Activated CD4-positive, alpha-beta T cell treated with anti-CD3 and anti-CD28 coated beads, Interleukin-2, Interleukin-6, amounts not matched to agents 100 ng/mL and 50 ng/mL, durations not matched to agents 16 hours and 8 hours (primary cell): ENCODE results near the gene ULBP2.
"Not testable (repeated sequence)": the region's sequence is repeated elsewhere in the genome, so short reads cannot be mapped to it uniquely, and the experiment has no call there.

ENCODE experiments used
- DNase-seq: peaks from one replicate; pipeline ENCODE4 v3.0.0-alpha.2; 2020

Gene ULBP2, protein sequence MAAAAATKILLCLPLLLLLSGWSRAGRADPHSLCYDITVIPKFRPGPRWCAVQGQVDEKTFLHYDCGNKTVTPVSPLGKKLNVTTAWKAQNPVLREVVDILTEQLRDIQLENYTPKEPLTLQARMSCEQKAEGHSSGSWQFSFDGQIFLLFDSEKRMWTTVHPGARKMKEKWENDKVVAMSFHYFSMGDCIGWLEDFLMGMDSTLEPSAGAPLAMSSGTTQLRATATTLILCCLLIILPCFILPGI

DNA sequence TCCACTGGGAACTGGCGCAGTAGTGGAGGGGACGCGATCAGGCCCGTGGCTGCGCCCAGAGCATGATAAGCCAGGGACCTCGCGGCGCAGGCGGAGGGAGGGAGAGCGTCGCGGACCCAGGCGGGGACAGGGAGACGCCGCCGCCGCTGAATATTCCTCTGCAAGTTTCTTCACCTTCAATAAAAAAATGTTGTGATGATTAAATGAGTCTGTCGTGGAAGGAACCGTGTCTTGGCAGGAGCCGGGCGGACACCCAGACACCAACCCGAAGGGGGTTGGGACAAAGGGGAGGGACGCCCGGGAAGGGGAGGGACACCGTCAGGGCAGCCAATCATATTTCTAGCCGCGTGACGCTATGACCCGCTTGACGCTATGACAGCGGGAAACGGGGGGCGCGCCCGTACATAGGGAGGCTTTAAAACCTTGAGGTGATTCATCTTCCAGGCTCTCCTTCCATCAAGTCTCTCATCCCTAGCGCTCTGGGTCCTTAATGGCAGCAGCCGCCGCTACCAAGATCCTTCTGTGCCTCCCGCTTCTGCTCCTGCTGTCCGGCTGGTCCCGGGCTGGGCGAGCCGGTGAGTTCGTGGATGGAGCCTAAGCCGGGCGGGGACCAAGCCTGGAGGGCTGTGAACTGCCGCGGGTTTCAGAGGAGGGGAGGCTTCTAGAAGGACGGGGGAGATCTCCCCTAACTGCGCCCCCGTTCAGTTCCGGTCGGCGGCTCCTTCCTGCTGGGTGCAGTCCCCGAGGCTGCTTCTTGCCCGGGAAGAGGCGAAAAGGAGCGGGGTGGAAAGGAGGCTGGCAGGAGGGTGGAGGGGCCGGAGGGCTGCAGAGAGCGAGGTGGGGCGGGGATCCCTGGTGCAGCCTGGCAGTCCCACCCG lies at the start of gene ULBP2:
TSS of gene ULBP2 (plus strand) at position 432 of the 878 bp plus-strand sequence. CDS start at position 491, 59 bp downstream.
- peak; percentile 88 for DNase-seq

DNA sequence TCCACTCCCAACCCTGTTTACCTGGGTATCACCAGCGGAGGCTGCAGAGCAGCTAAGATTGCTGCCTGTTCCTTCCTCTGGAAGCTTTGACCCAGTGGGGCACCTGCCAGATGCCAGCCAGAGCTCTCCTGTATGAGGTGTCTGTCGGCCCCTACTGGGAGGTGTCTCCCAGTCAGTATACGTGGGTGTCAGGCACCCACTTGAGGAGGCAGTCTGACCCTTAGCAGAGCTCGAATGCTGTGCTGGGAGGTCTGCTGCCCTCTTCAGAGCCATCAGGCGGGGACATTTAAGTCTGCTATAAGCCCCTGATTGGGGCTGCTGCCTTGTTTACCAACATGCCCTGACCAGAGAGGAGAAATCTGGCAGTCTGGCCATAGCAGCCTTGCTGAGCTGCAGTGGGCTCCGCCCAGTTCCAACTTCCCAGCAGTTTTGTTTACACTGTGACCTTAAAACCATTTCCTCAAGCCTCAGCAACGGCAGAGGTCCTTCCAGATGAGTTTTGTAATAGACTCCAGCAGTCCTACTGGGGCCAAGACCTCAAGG lies 46.7 kb upstream of the ULBP2 start:
- DNase-seq: no peak

DNA sequence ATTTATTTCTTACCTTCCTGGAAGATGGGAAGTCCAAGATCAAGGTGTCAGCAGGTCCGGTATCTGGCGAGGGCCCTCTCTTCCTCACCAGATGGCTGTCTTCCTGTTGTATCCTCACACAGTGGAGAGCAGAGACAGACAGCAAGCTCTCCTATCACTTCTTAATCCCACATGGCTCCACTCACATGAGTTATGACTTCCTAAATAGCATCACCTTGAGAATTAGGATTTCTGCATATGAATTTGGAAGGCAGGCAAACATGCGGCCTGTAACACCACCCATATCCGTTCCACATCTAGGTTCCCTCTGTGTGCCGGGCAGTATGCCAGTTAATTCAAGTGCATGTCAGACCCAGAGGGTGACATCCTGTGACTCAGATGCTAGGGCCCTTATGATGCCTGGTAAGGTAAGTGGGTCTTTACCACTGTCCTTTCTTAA lies 46.0 kb upstream of the ULBP2 start:
- peak; percentile 39 for DNase-seq

DNA sequence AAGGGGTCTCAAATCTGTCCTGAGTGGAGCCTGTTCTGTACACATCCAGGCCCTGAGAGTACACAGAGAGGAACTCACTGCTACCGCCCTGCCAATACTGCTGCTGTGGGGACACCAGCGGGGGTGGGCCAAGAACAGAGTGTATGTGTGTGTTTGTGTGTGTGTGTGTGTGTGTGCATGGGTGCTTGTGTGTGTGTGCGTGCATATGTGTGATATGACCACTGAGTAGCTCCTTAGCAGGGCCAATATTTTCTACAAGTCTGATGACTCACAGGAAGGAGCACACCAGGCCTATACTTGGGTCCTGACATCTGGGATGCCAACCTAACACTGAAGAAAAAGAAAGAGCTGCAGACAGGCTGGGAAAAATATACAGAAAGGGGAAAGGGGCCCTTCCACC lies 45.3 kb upstream of the ULBP2 start:
- no peak for DNase-seq

DNA sequence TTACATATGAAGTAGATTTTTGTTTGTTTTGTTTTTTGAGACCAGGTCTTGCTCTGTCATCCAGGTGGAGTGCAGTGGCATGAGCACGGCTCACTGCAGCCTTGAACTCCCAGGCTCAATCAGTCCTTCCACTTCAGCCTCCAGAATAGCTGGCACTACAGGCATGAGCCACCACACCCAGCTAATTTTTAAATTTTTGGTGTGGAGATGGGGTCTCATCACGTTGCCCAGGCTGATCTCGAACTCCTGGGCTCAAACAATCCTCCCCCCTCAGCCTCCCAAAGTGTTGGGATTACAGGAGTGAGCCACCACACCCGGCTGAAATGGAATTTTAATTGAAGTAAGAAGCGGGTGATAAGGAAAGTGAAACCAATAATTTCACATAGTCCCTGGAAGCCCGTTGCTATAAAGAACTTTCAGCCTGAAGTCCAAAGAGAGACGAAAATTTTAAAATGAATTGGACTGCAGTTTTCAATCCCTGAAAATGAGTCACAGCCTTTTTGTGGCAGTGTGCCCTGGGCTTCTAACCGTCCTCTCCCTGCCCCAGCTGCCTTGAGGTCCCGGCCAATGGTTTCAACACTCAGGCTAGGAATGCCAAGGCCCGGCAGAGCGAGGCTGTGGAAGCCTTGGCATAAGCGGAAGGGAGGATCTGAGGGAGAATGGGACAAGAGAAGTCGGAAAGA lies 44.7 kb upstream of the ULBP2 start:
- no peak for DNase-seq

DNA sequence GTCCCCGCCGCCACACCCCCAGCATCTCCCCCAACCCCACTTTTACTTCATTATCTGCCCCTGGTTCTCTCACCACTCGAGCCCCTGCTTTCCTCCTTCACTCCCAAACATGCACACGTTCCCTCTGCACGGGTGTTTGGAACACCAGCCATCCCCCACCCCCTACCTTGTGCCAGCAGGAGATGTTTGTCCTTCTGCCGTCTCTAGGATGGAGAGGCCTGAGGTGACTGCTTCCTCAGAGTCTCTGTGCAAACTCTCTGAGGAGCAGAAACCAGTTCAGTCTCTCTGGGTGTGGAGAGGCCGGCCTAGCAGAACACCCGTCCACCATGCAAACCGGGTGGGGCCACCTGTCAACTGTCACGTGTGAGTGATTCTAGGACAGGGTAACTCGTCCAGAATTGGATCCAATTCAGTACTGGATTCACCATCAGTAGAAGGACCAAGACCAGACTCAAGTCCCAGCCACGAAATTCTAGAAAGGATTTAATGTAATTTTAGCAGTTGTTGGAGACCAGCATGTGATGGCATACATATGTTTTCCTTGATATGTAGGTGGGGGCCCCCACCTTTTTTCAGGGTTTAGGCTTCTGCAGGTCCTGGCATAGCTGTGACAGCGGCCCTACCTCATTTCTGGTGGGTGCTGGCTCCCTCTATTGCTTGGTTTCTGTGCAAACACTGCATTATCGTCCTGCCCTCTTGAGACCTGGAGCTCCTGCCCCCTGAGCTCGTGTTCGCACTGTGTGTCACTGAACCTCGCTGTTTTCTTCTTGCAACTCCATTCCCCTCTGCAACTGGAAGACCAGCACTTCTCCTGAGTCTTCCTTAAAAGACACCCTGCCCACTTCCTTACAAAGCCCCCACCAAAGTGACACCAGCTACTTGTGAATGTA lies 43.7 kb upstream of the ULBP2 start, which contains the start of gene RAET1E:
TSS of gene RAET1E (minus strand) at position 259 of the 890 bp plus-strand sequence. CDS start 7,212 bp downstream, outside the sequence.
- no peak for DNase-seq

DNA sequence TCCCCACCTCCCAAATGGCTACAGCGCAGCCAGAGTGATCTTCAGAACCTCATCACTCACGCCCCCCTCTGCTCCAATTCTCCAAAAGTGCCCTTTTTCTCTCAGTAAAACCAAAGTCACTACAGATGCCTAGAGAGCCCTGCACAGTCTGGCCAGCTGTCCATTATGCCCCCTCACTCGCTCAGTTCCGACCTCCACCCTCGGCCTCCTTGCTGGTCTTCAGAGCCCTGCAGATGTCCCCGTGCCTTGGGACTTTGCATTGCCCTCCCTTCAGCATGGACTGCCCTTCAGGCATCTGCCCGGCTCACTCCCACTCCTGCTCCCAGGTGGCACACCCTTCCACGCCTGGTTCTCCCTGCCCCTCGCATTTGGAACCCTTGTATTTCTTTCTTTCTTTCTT lies 42.8 kb upstream of the ULBP2 start:
- no peak for DNase-seq

DNA sequence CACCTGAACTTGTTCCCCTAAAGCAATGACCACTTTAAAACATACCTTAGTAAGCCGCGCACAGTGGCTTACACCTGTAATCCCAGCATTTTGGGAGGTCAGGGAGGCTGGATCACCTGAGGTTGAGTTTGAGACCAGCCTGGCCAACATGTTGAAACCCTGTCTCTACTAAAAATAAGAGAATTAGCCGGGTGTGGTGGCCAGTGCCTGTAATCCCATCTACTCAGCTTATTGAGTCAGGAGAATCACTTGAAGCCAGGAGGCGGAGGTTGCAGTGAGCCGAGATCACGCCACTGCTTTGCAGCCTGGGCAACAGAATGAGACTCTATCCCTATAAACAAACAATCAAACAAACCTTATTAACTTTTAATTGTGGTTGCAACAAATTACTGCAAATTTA lies 42.3 kb upstream of the ULBP2 start:
- no peak for DNase-seq

DNA sequence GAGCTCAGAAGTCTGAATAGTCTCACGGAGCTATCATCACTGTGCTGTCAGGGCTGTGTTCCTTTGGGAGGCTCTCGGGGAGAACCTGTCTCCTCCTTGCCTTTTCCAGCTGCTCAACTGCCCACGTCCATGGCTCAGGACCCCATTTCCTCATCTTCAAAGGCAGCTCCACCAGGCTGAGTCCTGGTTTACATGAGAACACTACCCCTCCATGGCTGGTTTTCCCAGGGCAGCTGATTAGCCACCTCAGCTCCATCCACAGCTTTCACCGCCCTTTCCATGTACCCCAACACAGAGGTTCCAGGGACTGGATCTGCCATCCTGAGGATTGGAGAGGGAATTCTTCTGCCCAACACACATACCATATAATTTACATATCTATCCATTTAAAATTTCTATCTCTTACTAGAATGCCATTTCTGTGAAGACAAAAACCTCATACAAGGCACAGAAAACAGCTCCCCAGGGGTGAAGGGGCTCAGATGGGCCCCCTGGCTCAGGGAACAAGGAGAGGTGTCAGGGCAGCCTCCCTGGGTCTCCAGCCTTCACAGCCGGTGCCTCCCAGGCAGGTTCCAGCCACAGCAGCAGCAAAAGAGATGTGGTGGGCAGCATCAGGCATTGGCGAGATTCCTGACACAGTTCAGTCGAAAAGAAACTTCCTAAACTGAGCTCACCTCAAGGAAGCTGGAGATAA lies 41.7 kb upstream of the ULBP2 start:
- no peak for DNase-seq

DNA sequence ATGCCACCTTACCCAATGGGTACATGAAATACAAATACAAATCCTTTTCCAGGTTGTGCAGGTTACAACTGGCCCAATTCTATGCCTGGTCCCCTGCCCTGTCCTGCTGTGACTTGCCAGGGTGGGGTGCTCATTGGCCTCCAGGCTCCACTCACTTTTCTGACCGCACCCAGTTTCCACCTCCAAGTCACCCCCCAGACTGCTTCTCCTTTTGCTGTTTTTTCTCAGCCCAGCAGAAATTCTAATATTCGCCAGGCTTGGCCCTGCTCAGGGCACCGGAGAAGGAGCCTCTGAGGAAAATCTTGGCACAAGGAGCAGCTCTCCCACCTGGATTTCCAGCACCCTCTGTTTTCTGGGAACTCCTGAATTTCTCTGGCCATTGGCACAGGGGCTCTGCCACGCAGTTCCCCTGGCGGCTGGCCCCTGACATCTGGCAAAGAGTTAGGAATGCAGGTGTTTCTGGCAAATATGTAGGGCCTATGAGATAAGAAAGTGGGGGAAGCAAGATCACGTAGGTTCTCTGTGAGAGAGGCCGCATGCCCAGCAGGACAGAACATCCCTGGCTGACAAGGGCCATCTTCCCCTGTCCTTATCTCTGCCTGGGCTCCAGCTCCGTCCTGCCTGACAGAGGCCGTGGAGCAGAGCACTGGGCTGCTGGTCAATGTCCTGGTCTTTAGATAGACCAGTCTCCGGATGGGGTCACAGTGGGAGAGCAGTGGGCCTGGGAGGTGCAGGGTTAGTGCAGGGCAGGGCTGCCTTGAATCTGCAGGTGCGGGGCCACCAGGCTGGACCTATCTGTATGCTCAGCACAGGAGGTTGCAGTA lies 41.0 kb upstream of the ULBP2 start:
- no peak for DNase-seq

DNA sequence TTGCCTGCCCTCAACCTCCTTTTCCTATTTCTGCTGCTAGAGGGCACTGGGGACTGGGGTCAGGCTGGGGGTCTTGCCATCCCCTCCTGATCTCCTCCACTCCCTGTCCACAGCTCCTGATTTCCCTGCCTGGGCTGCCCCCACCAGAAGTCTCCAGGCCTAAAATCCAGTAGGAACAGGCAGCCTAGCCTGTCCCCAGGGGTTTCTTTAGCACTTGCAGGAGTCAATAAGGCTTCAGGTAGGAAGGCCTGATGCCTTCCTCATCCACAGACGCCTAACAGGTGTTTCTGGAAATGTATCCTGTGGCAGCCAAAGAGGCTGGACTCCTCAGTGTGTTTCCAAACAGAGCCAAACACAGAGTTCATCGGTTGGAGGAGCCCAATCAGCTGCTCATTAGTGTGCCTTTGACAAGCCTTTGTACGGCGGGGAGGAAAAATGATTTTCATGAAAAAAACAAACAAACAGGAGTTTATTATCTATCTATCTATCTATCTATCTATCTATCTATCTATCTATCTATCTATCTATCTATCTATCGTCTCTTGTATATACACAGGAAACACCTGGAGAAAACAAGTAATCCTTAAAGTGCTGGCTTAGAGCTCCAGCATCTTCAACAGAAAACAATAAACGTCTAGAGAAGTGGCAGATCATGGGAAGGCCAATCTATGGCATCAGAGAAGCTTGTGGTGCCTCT lies 40.2 kb upstream of the ULBP2 start:
- no peak for DNase-seq

DNA sequence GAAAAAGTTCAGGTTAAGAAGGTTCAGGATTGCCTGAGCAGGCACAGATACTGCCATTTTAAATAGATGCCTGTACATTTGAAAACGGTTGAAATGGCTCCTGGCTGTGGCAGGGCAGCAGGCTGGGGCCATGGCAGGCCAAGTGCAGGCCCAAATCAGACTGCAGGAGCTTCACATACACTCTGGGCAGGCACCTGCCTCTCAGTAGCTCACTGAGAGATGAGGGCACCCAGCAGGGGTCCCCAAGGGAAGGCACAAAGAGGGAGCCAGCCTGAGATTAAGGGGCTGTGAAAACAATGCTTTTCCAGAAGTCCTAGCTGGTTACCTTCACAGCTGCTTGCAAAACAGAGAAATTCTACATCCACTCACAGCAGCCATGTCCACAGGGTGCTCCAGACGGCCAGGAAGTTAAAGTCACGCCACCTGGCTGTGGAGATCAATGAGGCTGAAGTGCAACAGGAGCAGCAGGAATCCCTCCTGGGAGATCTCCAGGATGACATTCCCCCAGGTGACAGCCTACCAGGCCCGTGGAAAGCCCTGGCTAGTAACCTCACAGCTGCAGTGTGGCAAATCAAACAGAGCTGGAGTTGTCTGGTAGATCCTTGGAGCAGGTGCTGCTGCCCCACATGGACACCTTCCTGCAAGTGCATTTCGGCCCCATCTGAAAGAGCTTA lies 37.7 kb upstream of the ULBP2 start:
- DNase-seq: no peak

DNA sequence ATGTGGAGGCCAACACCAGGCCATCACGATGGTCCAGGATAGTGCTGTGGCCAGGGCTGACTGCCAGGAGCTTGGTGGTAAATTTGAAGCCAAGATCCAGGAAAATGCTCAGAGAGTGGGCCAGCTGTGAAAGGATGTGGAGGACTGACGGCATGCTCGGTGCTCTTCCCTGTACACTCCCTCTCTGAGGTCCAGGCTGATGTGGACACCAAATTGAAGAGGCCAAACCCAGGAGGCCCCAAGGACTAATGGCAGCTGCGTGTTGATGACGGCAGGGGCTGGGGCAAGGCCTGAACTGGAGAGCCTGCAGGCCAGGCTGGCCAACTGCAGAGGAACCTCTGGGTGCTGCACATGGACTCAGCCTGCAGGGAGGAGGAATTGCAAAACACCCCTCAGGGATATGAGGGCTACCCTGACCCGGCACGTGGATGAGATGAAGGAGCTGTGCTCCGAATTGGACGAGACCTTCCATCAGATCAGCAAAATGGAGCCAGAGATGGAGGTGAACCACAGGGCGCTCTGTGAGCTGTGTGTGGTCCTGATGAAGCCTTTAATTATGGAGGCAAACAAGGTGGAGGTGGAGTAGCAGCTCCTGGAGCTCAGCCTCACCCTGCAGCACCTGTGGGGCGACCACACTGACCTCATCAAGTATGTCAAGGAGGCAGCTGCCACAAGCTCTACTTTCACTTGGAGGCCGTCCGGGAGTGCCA lies 37.0 kb upstream of the ULBP2 start:
- no peak for DNase-seq

DNA sequence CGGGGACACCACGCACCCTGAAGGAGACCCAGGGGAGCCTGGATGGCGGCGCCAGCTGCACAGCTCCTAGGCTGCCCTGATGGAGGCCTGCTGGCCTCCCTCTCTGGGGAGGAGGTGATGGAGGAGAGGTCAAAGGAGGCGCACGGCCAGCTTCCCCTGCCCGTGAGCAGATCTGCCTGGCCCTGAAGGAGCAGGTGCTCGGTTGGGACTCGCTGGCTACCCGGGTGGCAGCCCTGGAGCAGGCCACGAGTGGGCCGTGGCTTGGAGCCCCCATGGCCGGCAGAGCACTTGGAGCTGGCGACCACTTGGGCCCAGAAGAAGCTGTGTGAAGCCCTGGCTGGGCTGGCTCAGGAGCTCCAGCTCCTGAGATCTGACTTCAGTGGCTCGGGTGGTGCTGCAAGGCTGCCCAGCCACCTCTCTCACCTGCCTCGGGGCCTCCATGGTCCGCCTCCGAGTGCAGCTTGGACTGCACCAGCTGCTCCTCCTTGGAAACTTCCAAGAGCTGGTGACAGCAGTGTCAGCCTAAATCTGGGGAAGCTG lies 36.4 kb upstream of the ULBP2 start:
- no peak for DNase-seq

DNA sequence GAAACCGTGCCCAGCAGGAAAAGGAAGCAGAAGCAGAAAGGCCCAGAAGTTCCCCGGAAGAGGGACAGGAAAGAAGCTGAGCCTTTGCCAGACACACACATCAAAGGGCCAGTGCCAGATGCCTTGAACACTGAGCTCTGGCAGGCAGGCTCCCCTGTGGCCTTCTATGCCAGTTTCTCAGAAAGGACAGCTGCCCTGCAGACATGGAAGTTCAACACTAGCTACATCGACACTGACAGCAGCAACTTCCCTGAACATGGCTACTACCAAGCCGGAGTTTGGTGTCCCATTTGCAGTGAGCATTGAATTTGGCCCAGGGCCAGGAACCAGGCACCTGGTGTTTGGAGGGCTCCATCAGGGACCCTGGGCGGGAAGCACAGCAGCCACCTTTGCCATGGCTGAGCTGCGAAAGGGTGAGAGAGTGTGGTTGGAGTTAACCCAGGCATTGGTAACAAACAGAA lies 35.9 kb upstream of the ULBP2 start:
- no peak for DNase-seq

DNA sequence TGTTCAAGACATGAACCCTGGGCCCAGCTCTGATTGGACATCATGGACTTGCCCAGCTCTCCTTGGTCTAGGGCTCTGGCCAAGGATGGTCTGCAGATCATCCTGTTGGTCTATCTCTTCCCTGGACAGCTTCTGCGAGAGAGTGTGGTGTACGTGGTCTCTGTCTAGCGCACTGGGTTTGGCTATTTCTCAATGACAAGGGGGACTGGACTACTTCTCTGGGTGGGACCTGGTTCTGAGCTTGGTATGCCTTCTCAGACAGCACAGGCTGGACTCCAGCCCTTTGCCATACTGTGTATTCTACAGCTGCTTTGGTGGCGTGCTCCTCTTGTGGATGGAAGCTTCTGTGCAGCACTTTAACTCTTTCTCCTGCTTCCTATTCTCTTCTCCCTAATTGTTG lies 35.4 kb upstream of the ULBP2 start:
- DNase-seq: no peak

DNA sequence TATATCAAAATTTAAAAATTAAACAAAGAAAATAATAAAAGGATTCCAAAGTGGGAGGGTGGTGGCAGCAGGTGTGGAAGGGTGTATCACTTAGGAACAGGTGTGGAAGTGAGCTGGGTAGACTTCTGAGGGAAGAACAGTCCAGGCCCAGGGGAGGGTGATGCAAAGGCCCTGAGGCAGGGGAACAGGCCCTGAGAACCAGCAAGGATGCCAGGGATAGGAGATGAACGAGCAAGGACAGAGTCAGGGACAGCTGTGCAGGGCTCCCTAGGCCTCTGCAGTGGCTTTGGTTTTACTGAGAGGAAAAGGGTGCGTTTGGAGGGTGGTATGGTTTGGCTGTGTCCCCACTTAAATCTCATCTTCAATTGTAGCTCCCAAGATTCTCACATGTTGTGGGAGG lies 34.5 kb upstream of the ULBP2 start:
- DNase-seq: no peak

DNA sequence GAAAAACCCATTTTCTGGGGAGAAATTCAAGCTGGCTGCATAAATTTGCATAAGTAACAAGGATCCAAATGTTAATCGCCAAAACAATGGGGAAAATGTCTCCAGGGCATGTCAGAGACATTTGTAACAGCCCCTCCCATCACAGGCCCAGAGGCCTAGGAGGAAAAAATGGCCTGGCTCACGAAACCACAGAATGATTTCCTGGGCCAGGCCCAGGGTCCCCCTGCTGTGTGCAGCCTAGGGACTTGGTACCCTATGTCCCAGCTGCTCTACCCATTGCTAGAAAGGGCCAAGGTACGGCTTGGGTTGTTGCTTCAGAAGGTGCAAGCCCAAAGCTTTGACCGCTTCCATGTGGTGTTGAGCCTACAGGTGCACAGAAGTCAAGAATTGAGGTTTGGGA lies 33.3 kb upstream of the ULBP2 start:
- DNase-seq: not testable (repeated sequence)
